Naive thymus-derived CD4-positive, alpha-beta T cell (primary cell): ENCODE measurements around the gene TMC1. TPM values are rescaled to one million over a fixed set of nuclear protein-coding genes. Genes with fewer than 3 reads are reported as not detected.

Experiments
- ATAC-seq: fragments of 150-1000 bp; cut with Tn5 transposase; 2 replicates; pipeline ENCODE4 v1.10.0; 2021; ENCODE audit warnings: mild to moderate bottlenecking, moderate library complexity
- CTCF ChIA-PET: fragments of 350-600 bp; sonication (Branson Sonifier 250); formaldehyde crosslinking; loops from one replicate; lab custom pipeline; 2021; ENCODE audit warnings: antibody characterized with exemption; lab: Charles Lee
- POLR2A ChIA-PET: fragments of 350-600 bp; sonication (Branson Sonifier 250); formaldehyde crosslinking; loops from one replicate; lab custom pipeline; 2021; ENCODE audit warnings: antibody characterized with exemption, inconsistent platforms; lab: Charles Lee
- DNase-seq, 9 donors: peaks; one replicate each; pipeline versions ENCODE4 v3.0.0 to v3.0.0-alpha.2; 2020 to 2022; ENCODE audit warnings: mixed read lengths in 1 of 9
- H3K27ac ChIP-seq: one replicate; pipeline ENCODE4 v1.7.0; 2013; ENCODE audit warnings: mild to moderate bottlenecking, low read depth, low read length, moderate library complexity
- H3K27me3 ChIP-seq, 2 donors: one replicate each; pipeline ENCODE4 v1.7.0; 2013; ENCODE audit warnings: low read length in 2 of 2, mild to moderate bottlenecking in 2 of 2, moderate library complexity in 2 of 2; ENCODE audit not compliant: control insufficient read depth in 2 of 2, insufficient read depth in 2 of 2
- H3K36me3 ChIP-seq, 3 experiments: 1 replicate in 2 of 3; 2 replicates in 1 of 3; pipeline ENCODE4 v1.7.0; 2013; ENCODE audit warnings: low read length in 3 of 3, mild to moderate bottlenecking in 3 of 3, moderate library complexity in 1 of 3; ENCODE audit not compliant: insufficient read depth in 3 of 3, control insufficient read depth in 2 of 3
- H3K4me1 ChIP-seq, 2 donors: one replicate each; pipeline ENCODE4 v1.7.0; 2013; ENCODE audit warnings: low read length in 2 of 2, mild to moderate bottlenecking in 2 of 2, moderate library complexity in 1 of 2; ENCODE audit not compliant: control insufficient read depth in 2 of 2, insufficient read depth in 2 of 2
- H3K4me3 ChIP-seq: 2 replicates; pipeline ENCODE4 v1.7.0; 2013; ENCODE audit warnings: mild to moderate bottlenecking, low read length
- H3K9me3 ChIP-seq, 3 experiments: 1 replicate in 2 of 3; 2 replicates in 1 of 3; pipeline ENCODE4 v1.7.0; 2013; ENCODE audit warnings: low read length in 3 of 3; ENCODE audit not compliant: control insufficient read depth in 2 of 3
- H3K27ac Mint-ChIP-seq, 9 donors: one replicate each; pipeline ENCODE4 v1.8.0; 2020 to 2022; ENCODE audit warnings: mixed read lengths in 9 of 9, mild to moderate bottlenecking in 8 of 9, moderate library complexity in 5 of 9, inconsistent platforms in 2 of 9
- H3K27me3 Mint-ChIP-seq, 5 donors: one replicate each; pipeline ENCODE4 v1.8.0; 2021 to 2022; ENCODE audit warnings: mixed read lengths in 5 of 5, mild to moderate bottlenecking in 1 of 5
- H3K36me3 Mint-ChIP-seq, 5 donors: one replicate each; pipeline ENCODE4 v1.8.0; 2020 to 2022; ENCODE audit warnings: mixed read lengths in 5 of 5, mild to moderate bottlenecking in 3 of 5, inconsistent platforms in 1 of 5
- H3K4me1 Mint-ChIP-seq, 7 donors: one replicate each; pipeline ENCODE4 v1.8.0; 2020 to 2022; ENCODE audit warnings: mixed read lengths in 7 of 7, mild to moderate bottlenecking in 3 of 7, inconsistent platforms in 1 of 7
- H3K4me3 Mint-ChIP-seq, 10 donors: one replicate each; pipeline ENCODE4 v1.8.0; 2020 to 2022; ENCODE audit warnings: mild to moderate bottlenecking in 10 of 10, mixed read lengths in 10 of 10, moderate library complexity in 6 of 10, inconsistent platforms in 2 of 10
- H3K9me3 Mint-ChIP-seq, 11 donors: one replicate each; pipeline ENCODE4 v1.8.0; 2020 to 2022; ENCODE audit warnings: mixed read lengths in 11 of 11, mild to moderate bottlenecking in 4 of 11, inconsistent platforms in 1 of 11, moderate library complexity in 1 of 11
- intact Hi-C, 2 donors: fragments of 100-400 bp; cut with micrococcal nuclease; formaldehyde crosslinking; loops; one replicate each; pipeline ENCODE4 v1.15.1; 2023
- polyA plus RNA-seq, 2 donors: library from polyadenylated mRNA; unstranded; fragments of 300-500 nt; fragmentation: Illumina TruSeq; gene quantifications; one replicate each; pipeline ENCODE4 v1.2.3, GENCODE V29; 2021
- total RNA-seq, 6 experiments: library from RNA in 5 of 6; stranded (reverse) in 5 of 6; gene quantifications; 1 replicate in 5 of 6; 2 replicates in 1 of 6; pipeline ENCODE4 v1.2.3 and lab custom pipeline; 2021 to 2026

Gene TMC1
- total and polyA plus RNA-seq, 7 experiments from 2014 or later: not detected

DNA sequence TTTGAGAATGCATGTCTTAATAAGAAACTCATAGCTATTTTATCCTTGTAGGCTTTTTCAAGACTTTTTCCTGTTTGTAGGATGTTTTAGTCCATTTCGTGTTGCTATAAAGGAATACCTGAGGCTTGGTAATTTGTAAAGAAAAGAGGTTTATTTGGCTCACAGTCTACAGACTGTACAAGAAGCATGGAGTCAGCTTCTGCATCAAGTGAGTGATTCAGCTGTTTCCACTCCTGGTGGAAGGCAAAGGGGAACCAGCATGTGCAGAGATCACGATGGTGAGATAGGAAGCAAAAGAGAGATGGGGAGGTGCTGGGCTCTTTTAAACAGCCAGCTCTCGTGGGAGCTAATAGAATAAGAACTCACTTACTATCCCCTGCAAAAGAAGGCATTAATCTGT, 254.2 kb downstream of the TMC1 start:
- no peak overlapping the region for H3K27ac Mint-ChIP-seq
- no peaks in the 10 kb centered on the region for H3K36me3 ChIP-seq
- POLR2A ChIA-PET: no interaction called here
- H3K4me1 Mint-ChIP-seq: peaks cover 0 to 2% (median 0%) of the 10 kb centered on the region in 7 donors
- no peaks in the 10 kb centered on the region for H3K9me3 ChIP-seq
- ATAC-seq: no peak
- no peaks in the 10 kb centered on the region for H3K27me3 ChIP-seq
- no peak for DNase-seq
- H3K27ac ChIP-seq: no peak overlapping the region
- intact Hi-C loops: no loop called here
- peaks cover 0 to 5% (median 0%) of the 10 kb centered on the region in 11 donors for H3K9me3 Mint-ChIP-seq
- CTCF ChIA-PET: no interaction called here
- no peaks in the 10 kb centered on the region for H3K4me1 ChIP-seq
- H3K36me3 Mint-ChIP-seq: no peaks in the 10 kb centered on the region
- no peak overlapping the region for H3K4me3 ChIP-seq
- peaks cover 0 to 17% (median 11%) of the 10 kb centered on the region in 5 donors for H3K27me3 Mint-ChIP-seq
- no peak overlapping the region for H3K4me3 Mint-ChIP-seq

DNA sequence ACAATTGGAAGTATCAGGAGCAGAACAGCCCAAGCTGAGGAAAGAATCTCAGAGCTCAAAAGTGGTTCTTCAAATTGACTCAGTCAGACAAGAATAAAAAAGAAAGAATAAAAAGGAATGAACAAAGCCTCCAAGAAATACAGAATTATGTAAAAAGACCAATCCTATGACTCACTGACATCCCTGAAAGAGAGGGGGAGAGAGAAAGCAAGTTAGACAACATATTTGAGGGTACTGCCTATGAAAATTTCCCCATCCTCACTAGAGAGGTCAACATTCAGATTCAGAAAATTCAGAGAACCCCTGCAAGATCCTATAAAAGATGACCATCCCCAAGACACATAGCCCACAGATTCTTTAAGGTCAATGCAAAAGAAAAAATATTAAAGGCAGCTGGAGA, 258.2 kb downstream of the TMC1 start:
- H3K4me1 Mint-ChIP-seq: peaks cover 0 to 2% (median 0%) of the 10 kb centered on the region in 7 donors
- peaks cover 0 to 22% (median 13%) of the 10 kb centered on the region in 5 donors for H3K27me3 Mint-ChIP-seq
- DNase-seq: no peak
- ATAC-seq: no peak
- Histone ChIP-seq H3K4me1 (no peaks in the 10 kb centered on the region), H3K36me3 (no peaks in the 10 kb centered on the region), H3K27me3 (no peaks in the 10 kb centered on the region), H3K9me3 (no peaks in the 10 kb centered on the region), H3K4me3 (no peak overlapping the region), H3K27ac (no peak overlapping the region)
- no peak overlapping the region for H3K27ac Mint-ChIP-seq
- H3K4me3 Mint-ChIP-seq: no peak overlapping the region
- intact Hi-C loops: no loop called here
- CTCF ChIA-PET: no interaction called here
- H3K36me3 Mint-ChIP-seq: no peaks in the 10 kb centered on the region
- peaks cover 0 to 12% (median 1%) of the 10 kb centered on the region in 11 donors for H3K9me3 Mint-ChIP-seq
- POLR2A ChIA-PET: no interaction called here

DNA sequence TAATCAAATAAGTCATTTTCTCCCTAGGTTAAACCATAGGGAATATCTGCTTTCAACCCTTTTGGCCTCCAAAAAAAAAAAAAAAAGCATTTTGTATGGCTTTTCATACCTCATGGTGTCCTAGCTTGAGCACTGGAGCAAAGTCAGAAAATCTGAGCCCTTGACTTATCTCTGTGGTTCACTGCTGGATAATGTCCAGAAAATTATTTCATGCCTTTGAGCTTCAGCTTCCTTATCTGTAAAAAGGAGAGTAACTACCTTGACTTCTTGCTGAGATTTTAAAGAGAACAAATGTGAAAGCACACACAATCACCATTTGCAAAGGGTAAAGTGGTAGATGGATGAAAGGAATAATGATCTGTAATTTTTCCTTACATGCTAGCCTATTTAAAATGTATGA, 265.5 kb downstream of the TMC1 start:
- no peaks in the 10 kb centered on the region for H3K36me3 ChIP-seq
- DNase-seq: no peak
- intact Hi-C loops: no loop called here

DNA sequence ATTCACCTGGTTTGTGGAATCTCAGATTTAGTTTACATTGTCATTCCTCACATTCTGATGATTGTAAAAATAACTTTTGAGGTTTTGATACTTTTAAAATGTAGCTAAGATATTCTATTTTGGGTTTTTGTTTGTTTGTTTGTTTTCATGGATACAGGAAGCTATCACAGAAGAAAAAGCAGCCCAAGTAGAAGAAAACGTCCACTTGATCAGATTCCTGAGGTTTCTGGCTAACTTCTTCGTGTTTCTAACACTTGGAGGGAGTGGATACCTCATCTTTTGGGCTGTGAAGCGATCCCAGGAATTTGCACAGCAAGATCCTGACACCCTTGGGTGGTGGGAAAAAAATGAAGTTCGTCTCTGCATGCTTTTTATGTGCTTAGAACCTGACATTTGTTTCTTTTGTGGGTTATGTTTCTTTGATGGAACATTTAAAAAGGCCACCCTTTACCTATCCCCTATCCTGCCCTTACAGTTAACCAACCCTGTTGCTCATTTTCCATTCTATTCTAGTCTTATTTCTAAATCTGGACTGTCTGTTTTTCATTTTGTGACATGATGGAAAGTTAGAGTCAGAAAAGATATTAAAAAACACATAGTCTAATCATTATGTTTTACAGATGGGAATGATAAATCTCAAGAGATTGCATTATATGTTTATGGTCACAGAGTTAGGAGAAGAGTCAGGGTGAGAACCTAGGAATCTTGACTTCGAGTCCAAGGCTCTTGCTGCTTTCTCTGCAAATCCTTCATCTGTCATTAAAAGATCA, 267.7 kb downstream of the TMC1 start:
- CTCF ChIA-PET: no interaction called here
- ATAC-seq: no peak
- no peaks in the 10 kb centered on the region for H3K36me3 Mint-ChIP-seq
- Histone ChIP-seq H3K4me3 (no peak overlapping the region), H3K36me3 (no peaks in the 10 kb centered on the region), H3K27me3 (no peaks in the 10 kb centered on the region), H3K4me1 (no peaks in the 10 kb centered on the region), H3K9me3 (no peaks in the 10 kb centered on the region), H3K27ac (no peak overlapping the region)
- H3K27me3 Mint-ChIP-seq: peaks cover 0 to 12% (median 0%) of the 10 kb centered on the region in 5 donors
- intact Hi-C loops: no loop called here
- no peak overlapping the region for H3K4me3 Mint-ChIP-seq
- no peak for DNase-seq
- POLR2A ChIA-PET: no interaction called here
- H3K4me1 Mint-ChIP-seq: no peaks in the 10 kb centered on the region
- H3K9me3 Mint-ChIP-seq: peaks cover 0 to 5% (median under 1%) of the 10 kb centered on the region in 11 donors
- H3K27ac Mint-ChIP-seq: no peak overlapping the region

More for the DNA sequence above, 265.5 kb downstream of the TMC1 start:
- Mint-ChIP-seq H3K27me3 (peaks cover 0 to 9% (median 0%) of the 10 kb centered on the region in 5 donors), H3K4me3 (no peak overlapping the region), H3K36me3 (no peaks in the 10 kb centered on the region), H3K9me3 (peaks cover 0 to 12% (median 0%) of the 10 kb centered on the region in 11 donors), H3K27ac (no peak overlapping the region), H3K4me1 (no peaks in the 10 kb centered on the region)
- POLR2A ChIA-PET: no interaction called here
- Histone ChIP-seq H3K9me3 (no peaks in the 10 kb centered on the region), H3K27ac (no peak overlapping the region), H3K27me3 (no peaks in the 10 kb centered on the region), H3K4me1 (no peaks in the 10 kb centered on the region), H3K4me3 (no peak overlapping the region)
- ATAC-seq: no peak
- CTCF ChIA-PET: no interaction called here

DNA sequence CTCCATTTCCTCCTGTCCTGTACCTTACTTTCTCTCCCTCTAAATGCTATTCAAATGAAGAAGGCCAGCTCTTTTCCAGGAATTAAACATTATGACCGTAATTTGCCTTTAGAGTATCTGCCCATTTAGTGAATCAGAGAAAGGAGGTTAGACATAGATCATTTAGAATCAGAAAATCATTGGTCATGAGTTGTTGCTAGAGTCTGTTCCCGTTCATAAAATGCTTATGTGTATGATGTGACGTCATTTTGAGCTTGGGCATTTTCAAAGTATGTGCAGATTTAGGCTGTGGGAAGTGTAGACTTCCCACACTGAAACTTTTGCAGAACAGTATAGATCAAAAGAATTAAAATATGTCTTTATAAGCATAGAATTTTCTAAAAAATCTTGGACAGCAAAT, 268.5 kb downstream of the TMC1 start:
- peaks cover 0 to under 1% (median 0%) of the 10 kb centered on the region in 5 donors for H3K36me3 Mint-ChIP-seq
- Histone ChIP-seq H3K4me3 (no peak overlapping the region), H3K27ac (no peak overlapping the region), H3K27me3 (no peaks in the 10 kb centered on the region), H3K36me3 (no peaks in the 10 kb centered on the region), H3K4me1 (no peaks in the 10 kb centered on the region), H3K9me3 (no peaks in the 10 kb centered on the region)
- no peak overlapping the region for H3K4me3 Mint-ChIP-seq
- intact Hi-C loops: no loop called here
- ATAC-seq (no peak), DNase-seq (no peak)
- H3K9me3 Mint-ChIP-seq: peaks cover 0 to 8% (median 2%) of the 10 kb centered on the region in 11 donors
- POLR2A ChIA-PET: no interaction called here
- peaks cover 0 to 17% (median 7%) of the 10 kb centered on the region in 5 donors for H3K27me3 Mint-ChIP-seq
- CTCF ChIA-PET: no interaction called here
- H3K27ac Mint-ChIP-seq: no peak overlapping the region
- no peaks in the 10 kb centered on the region for H3K4me1 Mint-ChIP-seq

DNA sequence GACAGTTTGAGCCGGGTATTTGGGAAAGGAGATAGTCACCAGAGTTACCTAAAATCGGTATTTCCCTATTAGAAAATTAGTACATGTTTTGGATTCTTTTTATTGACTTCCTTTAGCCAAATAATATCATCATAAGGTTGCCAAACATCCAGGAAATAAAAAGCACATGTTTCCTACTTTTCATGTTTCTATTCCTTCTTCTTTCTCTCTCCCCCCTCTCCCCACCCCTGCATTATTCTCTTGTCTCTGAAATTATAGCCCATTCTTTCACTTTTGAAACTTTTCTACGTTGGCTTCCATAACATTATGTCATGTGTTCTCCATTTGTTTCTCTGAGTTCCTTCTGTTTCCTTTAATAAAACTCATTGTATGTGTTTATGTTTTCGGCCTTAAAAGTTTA, 269.6 kb downstream of the TMC1 start:
- DNase-seq: no peak
- POLR2A ChIA-PET: no interaction called here
- Histone ChIP-seq H3K27me3 (no peaks in the 10 kb centered on the region), H3K9me3 (no peaks in the 10 kb centered on the region), H3K27ac (no peak overlapping the region), H3K4me3 (no peak overlapping the region), H3K36me3 (no peaks in the 10 kb centered on the region), H3K4me1 (no peaks in the 10 kb centered on the region)
- no peak for ATAC-seq
- intact Hi-C loops: no loop called here
- no peak overlapping the region for H3K27ac Mint-ChIP-seq
- no peak overlapping the region for H3K4me3 Mint-ChIP-seq
- peaks cover 0 to 18% (median 6%) of the 10 kb centered on the region in 11 donors for H3K9me3 Mint-ChIP-seq
- H3K4me1 Mint-ChIP-seq: no peaks in the 10 kb centered on the region
- CTCF ChIA-PET: no interaction called here
- H3K27me3 Mint-ChIP-seq: peaks cover 3 to 17% (median 10%) of the 10 kb centered on the region in 5 donors
- peaks cover 0 to 4% (median 0%) of the 10 kb centered on the region in 5 donors for H3K36me3 Mint-ChIP-seq

DNA sequence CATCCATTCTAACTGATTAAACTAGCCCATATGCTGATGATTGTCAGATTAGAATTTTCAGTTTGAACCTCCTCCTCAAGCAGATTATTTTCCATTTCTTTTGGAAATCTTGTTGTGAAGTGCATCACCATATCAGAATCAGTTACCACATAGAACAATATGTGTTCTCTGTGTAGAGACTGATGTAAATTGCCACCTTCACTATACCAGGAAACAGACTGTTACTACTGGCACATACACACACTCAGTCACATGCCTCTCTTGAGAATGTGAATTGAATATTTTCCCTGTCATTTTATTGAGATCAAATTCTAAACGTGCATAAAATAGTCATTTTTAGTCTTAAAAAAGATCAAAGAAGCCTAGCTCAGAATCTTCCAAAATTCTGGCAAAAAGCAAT, 270.0 kb downstream of the TMC1 start:
- ChIA-PET POLR2A (no interaction called here), CTCF (no interaction called here)
- H3K4me1 ChIP-seq: no peaks in the 10 kb centered on the region
- H3K4me3 Mint-ChIP-seq: no peak overlapping the region
- no peaks in the 10 kb centered on the region for H3K4me1 Mint-ChIP-seq
- peaks cover 3 to 22% (median 10%) of the 10 kb centered on the region in 5 donors for H3K27me3 Mint-ChIP-seq
- no peak overlapping the region for H3K4me3 ChIP-seq
- H3K27ac Mint-ChIP-seq: no peak overlapping the region
- ATAC-seq: no peak
- H3K27ac ChIP-seq: no peak overlapping the region
- DNase-seq: no peak
- intact Hi-C loops: no loop called here
- no peaks in the 10 kb centered on the region for H3K27me3 ChIP-seq
- no peaks in the 10 kb centered on the region for H3K36me3 ChIP-seq
- peaks cover 0 to 4% (median 0%) of the 10 kb centered on the region in 5 donors for H3K36me3 Mint-ChIP-seq
- H3K9me3 Mint-ChIP-seq: peaks cover 0 to 22% (median 8%) of the 10 kb centered on the region in 11 donors
- no peaks in the 10 kb centered on the region for H3K9me3 ChIP-seq
